Measurements from ENCODE around the gene BEX4. TPM values are rescaled to one million over a fixed set of nuclear protein-coding genes. Genes with fewer than 3 reads are reported as not detected.
"Not testable (repeated sequence)": the region's sequence is repeated elsewhere in the genome, so short reads cannot be mapped to it uniquely, and the experiment has no call there.

BEX4 gene, protein sequence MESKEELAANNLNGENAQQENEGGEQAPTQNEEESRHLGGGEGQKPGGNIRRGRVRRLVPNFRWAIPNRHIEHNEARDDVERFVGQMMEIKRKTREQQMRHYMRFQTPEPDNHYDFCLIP
- 10 to 100 TPM in 3 of 4 donors, 1 to 10 TPM in 1; 5.6 to 98.8 (median 32.9) TPM for polyA plus RNA-seq
- long read RNA-seq, donor 1, transcript BEX4-202 (3 exons, 1,328 nt), result major isoform, 109 of 121 reads
- long read RNA-seq, donor 1, partial matches to known transcripts, result 0 of 121 reads
- long read RNA-seq, donor 1, other reads (novel, unspliced or antisense), result 10 of 121 reads
- long read RNA-seq, donor 2, transcript BEX4-202 (3 exons, 1,328 nt), result major isoform, 28 of 43 reads
- long read RNA-seq, donor 2, partial matches to known transcripts, result 0 of 43 reads
- long read RNA-seq, donor 2, other reads (novel, unspliced or antisense), result 15 of 43 reads
- long read RNA-seq, donor 3, transcript BEX4-202 (3 exons, 1,328 nt), result major isoform, 32 of 34 reads
- long read RNA-seq, donor 3, partial matches to known transcripts, result 0 of 34 reads
- long read RNA-seq, donor 3, other reads (novel, unspliced or antisense), result 0 of 34 reads
- long read RNA-seq, donor 4, partial matches to known transcripts, result 0 of 2 reads
- long read RNA-seq, donor 4, other reads (novel, unspliced or antisense), result 0 of 2 reads
- long read RNA-seq, donor 5, transcript BEX4-202 (3 exons, 1,328 nt), result major isoform, 13 of 44 reads
- long read RNA-seq, donor 5, partial matches to known transcripts, result 0 of 44 reads
- long read RNA-seq, donor 5, other reads (novel, unspliced or antisense), result 30 of 44 reads
- long read RNA-seq, donor 6, transcript BEX4-202 (3 exons, 1,328 nt), result major isoform, 37 of 73 reads
- long read RNA-seq, donor 6, partial matches to known transcripts, result 25 of 73 reads
- long read RNA-seq, donor 6, other reads (novel, unspliced or antisense), result 10 of 73 reads
- long read RNA-seq, donor 7, transcript BEX4-202 (3 exons, 1,328 nt), result major isoform, 89 of 93 reads
- long read RNA-seq, donor 7, partial matches to known transcripts, result 0 of 93 reads
- long read RNA-seq, donor 7, other reads (novel, unspliced or antisense), result 0 of 93 reads
- long read RNA-seq, donor 8, partial matches to known transcripts, result 0 of 4 reads
- long read RNA-seq, donor 8, other reads (novel, unspliced or antisense), result 0 of 4 reads
- long read RNA-seq, donor 9, transcript BEX4-202 (3 exons, 1,328 nt), result major isoform, 8 of 8 reads
- long read RNA-seq, donor 9, partial matches to known transcripts, result 0 of 8 reads
- long read RNA-seq, donor 9, other reads (novel, unspliced or antisense), result 0 of 8 reads
- long read RNA-seq, donor 10, transcript BEX4-202 (3 exons, 1,328 nt), result major isoform, 52 of 147 reads
- long read RNA-seq, donor 10, partial matches to known transcripts, result 15 of 147 reads
- long read RNA-seq, donor 10, other reads (novel, unspliced or antisense), result 78 of 147 reads

GRCh38 chrX:103214870-103215424 lies at the start of gene BEX4:
Gene BEX4, plus strand, starts transcription at chrX:103215108. Its CDS starts 1,046 bp downstream, at chrX:103216154.
- WGBS, 3 donors, result 1 to 34% (median 6%) methylated on average over 30 to 45 of the region's 45 CpGs
- no peaks in the 10 kb centered on the region for H3K27me3 ChIP-seq (ENCODE audit: control insufficient read depth in 3 of 3, insufficient read depth in 3 of 3, low read length in 3 of 3)
- H3K4me3 ChIP-seq (ENCODE audit: low read depth in 1 of 3, low read length in 3 of 3), result peak within 1 kb of the TSS; percentile 46 to 72 (median 64)
- DNase-seq, result peak; percentile 65 to 88
- FAIRE-seq, result no peak
- H3K9me3 ChIP-seq (ENCODE audit: control insufficient read depth in 2 of 2, insufficient read depth in 1 of 2, low read depth in 1 of 2, low read length in 1 of 2), result no peaks in the 10 kb centered on the region
- H3K36me3 ChIP-seq (ENCODE audit: control insufficient read depth in 3 of 3, insufficient read depth in 2 of 3, low read depth in 1 of 3, low read length in 3 of 3), result peaks cover 0 to 3% (median 0%) of the 10 kb centered on the region in 3 donors
- H3K27ac ChIP-seq (ENCODE audit: low read depth in 1 of 3, low read length in 2 of 3), result peak within 1 kb of the TSS in 2 of 3 donors; percentile 77 to 91
- H3K4me1 ChIP-seq (ENCODE audit: control insufficient read depth in 3 of 3, insufficient read depth in 2 of 3, low read depth in 1 of 3, low read length in 2 of 3), result peaks cover 0 to 8% (median 0%) of the 10 kb centered on the region in 3 donors

GRCh38 chrX:103170216-103170615 lies 44.7 kb upstream of the BEX4 start:
- Histone ChIP-seq H3K9me3 (ENCODE audit: control insufficient read depth in 2 of 2, insufficient read depth in 1 of 2, low read depth in 1 of 2, low read length in 1 of 2) (no peaks in the 10 kb centered on the region), H3K4me1 (ENCODE audit: control insufficient read depth in 3 of 3, insufficient read depth in 2 of 3, low read depth in 1 of 3, low read length in 2 of 3) (no peaks in the 10 kb centered on the region), H3K27ac (ENCODE audit: low read depth in 1 of 3, low read length in 2 of 3) (no peak overlapping the region), H3K4me3 (ENCODE audit: low read depth in 1 of 3, low read length in 3 of 3) (no peak overlapping the region), H3K36me3 (ENCODE audit: control insufficient read depth in 3 of 3, insufficient read depth in 2 of 3, low read depth in 1 of 3, low read length in 3 of 3) (no peaks in the 10 kb centered on the region), H3K27me3 (ENCODE audit: control insufficient read depth in 3 of 3, insufficient read depth in 3 of 3, low read length in 3 of 3) (no peaks in the 10 kb centered on the region)
- DNase-seq (no peak), FAIRE-seq (no peak)
- 72 to 83% (median 77%) methylated on average over 3 of the region's 3 CpGs for WGBS, 3 donors

DNA sequence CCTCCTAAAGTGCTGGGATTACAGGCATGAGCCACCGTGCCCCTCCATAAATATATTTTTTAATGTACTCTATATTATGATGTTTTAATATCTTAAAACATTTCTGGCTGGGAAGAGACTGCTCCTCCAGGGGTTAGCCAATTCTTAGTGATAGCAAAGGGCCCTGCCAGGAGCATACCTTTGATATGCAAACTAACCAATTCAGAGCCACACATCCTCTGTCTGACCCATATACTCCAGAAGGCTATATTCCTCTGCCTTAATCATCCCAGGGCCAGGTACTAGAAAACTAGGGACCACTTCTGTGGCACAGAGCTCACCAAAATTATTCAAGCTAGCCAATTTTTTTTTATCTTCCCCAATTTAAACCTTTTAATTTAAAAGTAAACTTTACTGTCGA lies 43.6 kb upstream of the BEX4 start:
- FAIRE-seq, result no peak
- Histone ChIP-seq H3K9me3 (ENCODE audit: control insufficient read depth in 2 of 2, insufficient read depth in 1 of 2, low read depth in 1 of 2, low read length in 1 of 2) (no peaks in the 10 kb centered on the region), H3K4me3 (ENCODE audit: low read depth in 1 of 3, low read length in 3 of 3) (no peak overlapping the region), H3K27me3 (ENCODE audit: control insufficient read depth in 3 of 3, insufficient read depth in 3 of 3, low read length in 3 of 3) (no peaks in the 10 kb centered on the region), H3K4me1 (ENCODE audit: control insufficient read depth in 3 of 3, insufficient read depth in 2 of 3, low read depth in 1 of 3, low read length in 2 of 3) (no peaks in the 10 kb centered on the region), H3K27ac (ENCODE audit: low read depth in 1 of 3, low read length in 2 of 3) (no peak overlapping the region), H3K36me3 (ENCODE audit: control insufficient read depth in 3 of 3, insufficient read depth in 2 of 3, low read depth in 1 of 3, low read length in 3 of 3) (no peaks in the 10 kb centered on the region)
- DNase-seq, result no peak
- 54 to 71% (median 58%) methylated on average over 2 of the region's 2 CpGs for WGBS, 3 donors

GRCh38 chrX:103175256-103175655 lies 39.7 kb upstream of the BEX4 start:
- not testable (repeated sequence) for H3K4me1 ChIP-seq (ENCODE audit: control insufficient read depth in 3 of 3, insufficient read depth in 2 of 3, low read depth in 1 of 3, low read length in 2 of 3); H3K27me3 ChIP-seq (ENCODE audit: control insufficient read depth in 3 of 3, insufficient read depth in 3 of 3, low read length in 3 of 3); H3K9me3 ChIP-seq (ENCODE audit: control insufficient read depth in 2 of 2, insufficient read depth in 1 of 2, low read depth in 1 of 2, low read length in 1 of 2); H3K4me3 ChIP-seq (ENCODE audit: low read depth in 1 of 3, low read length in 3 of 3); H3K27ac ChIP-seq (ENCODE audit: low read depth in 1 of 3, low read length in 2 of 3); H3K36me3 ChIP-seq (ENCODE audit: control insufficient read depth in 3 of 3, insufficient read depth in 2 of 3, low read depth in 1 of 3, low read length in 3 of 3); DNase-seq; FAIRE-seq
- WGBS, 3 donors, result 93 to 100% (median 95%) methylated on average over 2 of the region's 2 CpGs

GRCh38 chrX:103175944-103176753 lies 38.8 kb upstream of the BEX4 start:
- Histone ChIP-seq H3K4me3 (ENCODE audit: low read depth in 1 of 3, low read length in 3 of 3) (peak overlapping the region in 1 of 3 donors; percentile 10), H3K4me1 (ENCODE audit: control insufficient read depth in 3 of 3, insufficient read depth in 2 of 3, low read depth in 1 of 3, low read length in 2 of 3) (no peaks in the 10 kb centered on the region), H3K27me3 (ENCODE audit: control insufficient read depth in 3 of 3, insufficient read depth in 3 of 3, low read length in 3 of 3) (no peaks in the 10 kb centered on the region), H3K27ac (ENCODE audit: low read depth in 1 of 3, low read length in 2 of 3) (no peak overlapping the region), H3K36me3 (ENCODE audit: control insufficient read depth in 3 of 3, insufficient read depth in 2 of 3, low read depth in 1 of 3, low read length in 3 of 3) (no peaks in the 10 kb centered on the region), H3K9me3 (ENCODE audit: control insufficient read depth in 2 of 2, insufficient read depth in 1 of 2, low read depth in 1 of 2, low read length in 1 of 2) (no peaks in the 10 kb centered on the region)
- 16 to 33% (median 25%) methylated on average over 11 of the region's 11 CpGs for WGBS, 3 donors
- no peak for FAIRE-seq
- peak; percentile 24 to 61 for DNase-seq

DNA sequence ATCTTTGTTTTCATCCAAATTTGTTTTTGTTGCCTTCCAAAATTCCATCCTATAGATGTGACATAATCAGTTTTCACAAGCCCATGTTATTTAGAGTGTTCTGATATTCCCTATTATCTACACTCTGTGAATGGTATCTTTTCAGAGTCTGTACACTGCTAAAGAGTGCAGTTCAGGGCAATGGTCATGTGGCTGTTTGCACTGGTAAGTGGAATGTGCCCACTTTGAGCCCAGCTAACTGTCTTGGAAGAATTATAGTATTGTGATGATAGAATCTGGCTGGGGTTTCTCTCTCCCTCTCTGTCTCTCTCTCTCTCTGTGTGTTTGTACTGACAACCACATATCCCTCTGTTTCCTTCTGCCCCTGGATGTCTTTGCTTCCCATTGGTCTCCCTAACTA lies 37.4 kb upstream of the BEX4 start:
- Histone ChIP-seq H3K4me3 (ENCODE audit: low read depth in 1 of 3, low read length in 3 of 3) (no peak overlapping the region), H3K9me3 (ENCODE audit: control insufficient read depth in 2 of 2, insufficient read depth in 1 of 2, low read depth in 1 of 2, low read length in 1 of 2) (no peaks in the 10 kb centered on the region), H3K27me3 (ENCODE audit: control insufficient read depth in 3 of 3, insufficient read depth in 3 of 3, low read length in 3 of 3) (no peaks in the 10 kb centered on the region), H3K4me1 (ENCODE audit: control insufficient read depth in 3 of 3, insufficient read depth in 2 of 3, low read depth in 1 of 3, low read length in 2 of 3) (no peaks in the 10 kb centered on the region), H3K36me3 (ENCODE audit: control insufficient read depth in 3 of 3, insufficient read depth in 2 of 3, low read depth in 1 of 3, low read length in 3 of 3) (no peaks in the 10 kb centered on the region), H3K27ac (ENCODE audit: low read depth in 1 of 3, low read length in 2 of 3) (no peak overlapping the region)
- DNase-seq (no peak), FAIRE-seq (no peak)

GRCh38 chrX:103183912-103184311 lies 31.0 kb upstream of the BEX4 start:
- Histone ChIP-seq H3K4me3 (ENCODE audit: low read depth in 1 of 3, low read length in 3 of 3) (no peak overlapping the region), H3K36me3 (ENCODE audit: control insufficient read depth in 3 of 3, insufficient read depth in 2 of 3, low read depth in 1 of 3, low read length in 3 of 3) (no peaks in the 10 kb centered on the region), H3K27me3 (ENCODE audit: control insufficient read depth in 3 of 3, insufficient read depth in 3 of 3, low read length in 3 of 3) (no peaks in the 10 kb centered on the region), H3K4me1 (ENCODE audit: control insufficient read depth in 3 of 3, insufficient read depth in 2 of 3, low read depth in 1 of 3, low read length in 2 of 3) (no peaks in the 10 kb centered on the region), H3K27ac (ENCODE audit: low read depth in 1 of 3, low read length in 2 of 3) (no peak overlapping the region), H3K9me3 (ENCODE audit: control insufficient read depth in 2 of 2, insufficient read depth in 1 of 2, low read depth in 1 of 2, low read length in 1 of 2) (no peaks in the 10 kb centered on the region)
- WGBS, 3 donors, result 44 to 54% (median 48%) methylated on average over 9 of the region's 9 CpGs
- FAIRE-seq (no peak), DNase-seq (peak in 1 of 2 donors; percentile 1)

Measured in small intestine (tissue), 16 donors.